Sciatic nerve (tissue), 2 donors: ENCODE results near the gene AUTS2. TPM values are rescaled to one million over a fixed set of nuclear protein-coding genes. Genes with fewer than 3 reads are reported as not detected.

Experiments
- ATAC-seq: fragments of 200-7000 bp; cut with Tn5 transposase; one replicate; pipeline ENCODE4 v1.9.1; 2020; ENCODE audit warnings: mild to moderate bottlenecking, moderate library complexity
- DNase-seq: peaks from one replicate; pipeline ENCODE4 v3.0.0-alpha.2; 2020; ENCODE audit warnings: low spot score
- intact Hi-C: fragments of 100-400 bp; cut with DNase I; formaldehyde crosslinking; loops from one replicate; pipeline ENCODE4 v1.14.2; 2022
- total RNA-seq: library from RNA; stranded (reverse); fragmentation: NEBNext Ultra II Directional; extraction: Animal tissue kit (Norgen Biotek cat#: 25700); gene quantifications from one replicate; pipeline ENCODE4 v1.2.1, GENCODE V29; 2021
- donor health status: DM: no; HTN: no; CAD: no.
- donor health status: DM: no; HTN: no; CAD: no.

The AUTS2 gene
- total RNA-seq, 1 donor from 2014 or later, result 129 TPM

GRCh38 chr7:69818636-69819332, 220.5 kb downstream of the AUTS2 start:
- intact Hi-C loops, result no loop called here
- DNase-seq (no peak), ATAC-seq (no peak)

DNA sequence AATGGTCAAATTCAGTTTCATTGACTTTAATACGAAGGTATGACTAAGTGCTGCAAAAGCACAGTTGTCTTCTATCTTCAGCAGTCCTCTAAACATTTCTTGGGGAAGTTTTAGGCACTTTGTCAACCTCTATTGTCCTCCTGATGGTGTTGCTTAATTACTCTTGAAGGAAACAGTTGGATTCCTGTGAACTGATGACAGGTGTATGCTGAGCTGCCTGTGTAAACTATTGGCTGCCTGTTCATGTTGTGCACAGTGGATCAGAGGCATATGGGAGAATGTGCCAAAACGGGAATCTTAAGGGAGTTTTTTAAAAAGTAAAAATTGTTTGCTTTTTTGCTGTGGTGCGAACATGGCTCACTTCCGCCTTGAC, 221.0 kb downstream of the AUTS2 start:
- no peak for DNase-seq
- intact Hi-C loops, result no loop called here

DNA sequence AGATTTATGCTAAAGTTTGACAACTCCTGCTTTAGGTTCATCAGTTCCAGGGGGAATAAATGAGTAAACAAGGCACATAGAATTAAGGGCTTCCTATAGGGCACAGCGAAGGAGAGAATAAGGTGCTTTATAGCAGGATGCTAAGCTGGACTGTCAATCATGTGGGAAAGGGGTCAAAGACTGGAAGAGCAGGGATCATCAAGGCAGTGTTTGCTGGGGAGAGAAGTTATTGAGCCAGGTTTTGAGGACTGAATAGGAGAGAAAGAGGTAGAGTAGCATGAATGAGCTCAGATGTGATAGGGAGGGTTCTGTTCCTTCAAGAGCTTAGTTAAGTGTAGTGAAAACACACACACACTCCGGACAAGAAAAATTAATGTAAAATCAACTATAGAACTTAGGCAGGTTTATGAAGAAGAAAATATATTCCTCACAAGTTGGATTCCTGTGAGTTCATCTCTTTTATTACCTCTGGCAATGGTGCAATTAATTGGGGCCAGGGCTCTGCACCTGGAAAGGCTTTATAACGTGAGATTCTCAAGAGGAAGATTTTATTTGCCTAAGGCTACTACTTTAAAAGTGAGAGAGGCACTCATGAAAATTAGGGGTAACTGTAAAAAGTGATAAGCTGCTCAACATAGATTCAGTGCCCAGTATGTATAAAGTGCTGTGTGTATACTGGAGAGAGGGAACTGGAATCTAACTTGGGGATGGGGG, 222.4 kb downstream of the AUTS2 start:
- intact Hi-C loops, result no loop called here
- no peak for DNase-seq
- no peak for ATAC-seq

More for the DNA sequence above, 221.0 kb downstream of the AUTS2 start:
- no peak for ATAC-seq

DNA sequence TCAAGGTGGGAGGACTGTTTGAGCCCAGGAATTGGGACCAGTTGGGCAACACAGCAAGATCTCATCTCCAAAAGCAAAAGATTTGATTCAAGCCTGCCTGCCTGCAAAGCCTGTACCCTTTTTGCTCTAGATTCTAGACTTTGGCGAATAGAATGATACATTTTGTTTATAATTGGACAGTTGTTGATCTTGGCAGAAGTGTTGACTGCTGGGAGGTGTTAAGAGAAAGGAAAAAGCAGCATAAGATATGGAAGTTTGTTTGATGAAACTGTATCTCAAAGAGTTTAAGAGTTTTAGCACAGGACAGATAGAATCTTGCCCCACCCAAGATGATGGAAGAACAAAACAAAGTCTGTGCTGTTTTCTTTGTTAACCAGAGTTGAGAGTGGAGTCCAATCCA, 224.1 kb downstream of the AUTS2 start:
- ATAC-seq (no peak), DNase-seq (no peak)
- intact Hi-C loops, result no loop called here

GRCh38 chr7:69823151-69823744, 225.0 kb downstream of the AUTS2 start:
- ATAC-seq, result no peak

DNA sequence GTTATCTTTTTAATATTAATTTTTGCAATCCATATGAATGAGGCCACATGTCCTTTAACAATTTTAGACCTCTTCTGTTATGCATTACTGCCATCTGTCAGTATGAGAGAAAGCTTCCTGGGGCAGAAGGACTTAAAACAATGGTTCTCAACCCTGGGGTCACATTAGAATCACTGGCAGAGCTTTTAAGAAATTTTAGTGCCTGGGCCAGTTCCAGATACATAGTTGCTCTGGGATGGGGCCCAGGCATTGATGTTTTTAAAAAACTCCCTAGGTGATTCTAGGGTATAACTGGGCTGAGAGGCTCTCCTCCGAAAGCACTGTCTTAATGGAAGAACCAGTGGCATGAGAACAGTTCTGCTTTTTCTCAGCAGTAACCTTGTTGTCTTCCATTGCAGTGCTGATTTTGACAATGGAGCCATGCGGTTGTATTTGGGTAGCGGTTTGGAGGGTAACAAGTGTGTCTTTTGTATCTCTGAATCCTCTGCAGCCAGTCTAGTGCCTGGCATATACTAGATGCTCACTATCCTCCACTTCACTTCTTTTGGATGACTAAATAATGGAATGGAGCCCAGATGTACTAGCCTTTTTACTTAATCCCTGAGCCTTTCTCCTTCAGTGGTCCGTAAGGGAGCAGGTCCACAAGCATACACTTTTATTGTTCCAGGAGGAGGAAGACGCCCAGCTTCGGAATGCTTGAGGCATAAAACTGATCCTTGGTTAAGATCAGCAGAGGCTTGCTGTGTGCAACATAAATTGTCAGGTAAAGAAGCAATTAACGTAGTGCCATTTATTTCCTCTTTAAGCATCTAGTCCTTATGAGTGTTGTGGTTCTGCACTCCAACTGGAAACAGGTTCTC, 227.1 kb downstream of the AUTS2 start:
- no peak for DNase-seq
- intact Hi-C loops, result no loop called here
- peak; percentile 71 for ATAC-seq

More at GRCh38 chr7:69823151-69823744, 225.0 kb downstream of the AUTS2 start:
- no peak for DNase-seq
- intact Hi-C loops, result no loop called here

GRCh38 chr7:69826283-69826682, 228.0 kb downstream of the AUTS2 start:
- DNase-seq (no peak), ATAC-seq (no peak)
- intact Hi-C loops, result no loop called here

DNA sequence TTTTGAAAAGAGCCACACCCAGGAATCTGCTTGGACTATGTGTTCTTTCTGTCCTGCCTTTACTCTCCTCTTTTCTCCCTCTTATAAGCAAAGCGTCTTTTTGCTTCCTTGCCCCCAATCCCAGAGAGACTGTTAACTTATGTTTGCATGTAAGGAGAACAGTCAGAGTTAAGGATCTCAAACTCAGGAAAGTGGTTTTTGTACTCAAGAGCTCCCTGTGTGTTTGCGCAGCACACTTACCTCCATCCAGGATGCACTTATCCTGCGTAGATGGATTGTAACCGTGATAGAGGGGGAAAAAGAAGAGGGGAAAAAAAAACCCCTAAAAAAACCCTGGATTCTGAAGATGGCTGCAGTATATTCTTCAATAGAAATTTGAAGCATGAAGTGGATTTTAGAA, 228.9 kb downstream of the AUTS2 start:
- ATAC-seq (no peak), DNase-seq (no peak)
- intact Hi-C loops, result no loop called here

DNA sequence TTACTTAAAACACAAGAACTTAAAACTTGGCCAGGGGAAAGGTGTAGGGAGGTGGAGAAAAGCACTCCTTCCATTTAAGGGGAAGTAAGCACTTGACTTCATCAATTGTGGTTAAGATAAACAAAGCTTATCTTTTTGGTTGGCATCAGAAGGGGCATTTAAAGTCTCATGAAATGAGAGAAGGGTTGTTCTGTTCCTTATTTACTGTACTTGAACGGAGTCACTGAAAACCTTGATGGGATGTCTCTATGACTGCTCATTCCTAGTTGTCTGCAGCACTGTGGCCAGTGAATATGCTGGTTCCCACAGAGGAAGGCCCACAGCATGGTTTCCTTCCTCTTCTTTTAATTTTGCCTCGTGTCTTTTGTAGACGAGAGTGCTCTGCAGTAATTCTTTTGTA, 229.3 kb downstream of the AUTS2 start:
- no peak for ATAC-seq
- intact Hi-C loops, result no loop called here
- no peak for DNase-seq

GRCh38 chr7:69832356-69832755, 234.1 kb downstream of the AUTS2 start:
- ATAC-seq (no peak), DNase-seq (no peak)
- intact Hi-C loops, result no loop called here

GRCh38 chr7:69833964-69834363, 235.7 kb downstream of the AUTS2 start:
- ATAC-seq, result no peak
- intact Hi-C loops, result no loop called here
- DNase-seq, result no peak

- intact Hi-C loops, result no loop called here
- DNase-seq (no peak), ATAC-seq (no peak)
Measured at GRCh38 chr7:69836702-69837101, 238.4 kb downstream of the AUTS2 start.

- ATAC-seq (no peak), DNase-seq (no peak)
- intact Hi-C loops, result no loop called here
Measured at GRCh38 chr7:69837387-69838068, 239.3 kb downstream of the AUTS2 start.

- DNase-seq (no peak), ATAC-seq (no peak)
- intact Hi-C loops, result no loop called here
Measured at GRCh38 chr7:69839782-69840181, 241.5 kb downstream of the AUTS2 start.

DNA sequence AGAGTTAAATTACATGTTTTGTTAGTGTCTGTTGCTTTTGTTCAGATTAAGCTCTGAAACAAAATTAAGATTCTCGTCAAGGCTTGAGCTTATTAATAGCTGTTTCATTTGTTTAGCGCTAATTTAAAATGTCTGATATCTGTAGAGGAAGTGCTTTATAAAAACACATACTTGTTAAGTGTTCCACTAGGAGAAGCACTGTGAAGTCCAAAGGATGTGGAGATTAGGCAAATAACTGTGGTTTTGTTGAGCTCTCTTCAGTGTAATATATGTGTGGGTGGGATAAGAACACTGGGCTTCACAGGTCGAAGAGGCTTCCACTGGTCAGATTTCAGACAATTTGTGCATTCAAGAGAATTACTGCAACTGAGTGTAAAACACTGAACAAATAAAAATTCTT, 242.0 kb downstream of the AUTS2 start:
- intact Hi-C loops, result no loop called here
- ATAC-seq (no peak), DNase-seq (no peak)

DNA sequence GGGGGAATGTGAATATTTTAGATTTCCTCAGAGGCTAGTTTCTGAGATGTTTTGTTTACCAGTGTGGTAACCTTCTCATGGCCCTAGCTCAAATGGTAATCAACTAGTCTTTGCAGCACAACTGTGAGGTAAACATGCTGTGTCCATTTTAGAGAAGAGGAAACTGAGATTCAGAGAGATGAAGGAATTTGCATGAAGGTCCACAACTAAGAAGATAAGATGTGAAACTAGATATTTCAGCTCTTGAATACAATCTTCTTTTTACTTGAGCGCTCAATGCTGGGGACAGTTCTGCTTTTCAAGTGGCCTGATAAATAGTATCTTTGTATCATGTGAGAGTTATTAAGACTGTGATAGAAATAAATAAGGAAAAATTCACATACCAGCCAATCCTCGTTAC, 245.4 kb downstream of the AUTS2 start:
- DNase-seq (no peak), ATAC-seq (no peak)
- intact Hi-C loops, result no loop called here

GRCh38 chr7:69844264-69844868, 246.1 kb downstream of the AUTS2 start:
- DNase-seq, result no peak
- no peak for ATAC-seq
- intact Hi-C loops, result no loop called here

GRCh38 chr7:69845721-69846495, 247.6 kb downstream of the AUTS2 start:
- ATAC-seq (peak; percentile 36), DNase-seq (no peak)
- intact Hi-C loops, result no loop called here
